ENCODE data around the gene SUGP1. TPM values are rescaled to one million over a fixed set of nuclear protein-coding genes. Genes with fewer than 3 reads are reported as not detected.

SUGP1 gene
- total and polyA plus RNA-seq, 2 of the 4 experiments (the other 2 are of a cell fraction) = 33.2 to 35.8 TPM

DNA sequence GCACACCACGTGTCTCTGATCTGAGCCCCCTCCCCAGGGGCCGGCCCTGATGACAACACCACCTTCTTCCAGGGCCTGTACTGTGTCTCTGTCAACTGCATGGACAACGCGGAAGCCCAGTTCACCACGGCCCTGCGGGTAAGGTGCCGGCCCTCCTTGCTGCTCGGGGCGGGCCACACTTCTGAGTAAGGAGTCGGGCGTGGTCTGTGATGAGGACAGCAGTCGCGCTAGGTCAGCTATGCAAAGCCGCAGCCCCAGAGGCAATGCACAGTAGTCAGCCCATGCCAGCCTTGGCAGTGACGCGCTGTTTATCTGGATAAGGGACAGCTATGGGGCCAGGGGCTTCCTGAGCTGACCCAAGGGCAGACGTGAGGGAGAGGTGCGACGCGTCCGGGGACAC is 24.9 kb upstream of the SUGP1 start:
- 94% methylated on average over 13 of the region's 21 CpGs; no CpG with 5 or more reads in 1 of the 2 experiments for WGBS, 2 experiments (ENCODE audit: extremely low coverage in 2 of 2, insufficient read length in 1 of 2)
- peaks cover 81% of the 10 kb centered on the region for H3K36me3 ChIP-seq (ENCODE audit: control insufficient read depth, insufficient read depth, low read length)
- no peak overlapping the region for H3K18ac ChIP-seq (ENCODE audit: low read depth, low read length)
- H3K4me1 ChIP-seq (ENCODE audit: control insufficient read depth, insufficient read depth, low read length) = no peaks in the 10 kb centered on the region
- TF ChIP-seq USF2 (IDR thresholded peaks at IDR 0.05; ENCODE audit: low read depth, low read length) (no peak), POLR2A (IDR thresholded peaks at IDR 0.05; ENCODE audit: low read depth, low read length) (no peak), FOS (IDR thresholded peaks at IDR 0.05; ENCODE audit: low read depth, low read length) (no peak), MXI1 (IDR thresholded peaks at IDR 0.05; ENCODE audit: borderline replicate concordance, low read depth, low read length) (no peak), BHLHE40 (IDR thresholded peaks at IDR 0.05; ENCODE audit: low read depth, low read length) (no peak), MAZ (IDR thresholded peaks at IDR 0.05; ENCODE audit: borderline replicate concordance, low read depth, low read length) (no peak), RFX5 (IDR thresholded peaks at IDR 0.05; ENCODE audit: low read depth, low read length) (no peak), CTCF (conservative IDR thresholded peaks at IDR 0.05; ENCODE audit: low read depth, low read length) (no peak), CHD1 (IDR thresholded peaks at IDR 0.05; ENCODE audit: low read depth, low read length) (no peak)
- TF ChIP-seq, protein P1, sequence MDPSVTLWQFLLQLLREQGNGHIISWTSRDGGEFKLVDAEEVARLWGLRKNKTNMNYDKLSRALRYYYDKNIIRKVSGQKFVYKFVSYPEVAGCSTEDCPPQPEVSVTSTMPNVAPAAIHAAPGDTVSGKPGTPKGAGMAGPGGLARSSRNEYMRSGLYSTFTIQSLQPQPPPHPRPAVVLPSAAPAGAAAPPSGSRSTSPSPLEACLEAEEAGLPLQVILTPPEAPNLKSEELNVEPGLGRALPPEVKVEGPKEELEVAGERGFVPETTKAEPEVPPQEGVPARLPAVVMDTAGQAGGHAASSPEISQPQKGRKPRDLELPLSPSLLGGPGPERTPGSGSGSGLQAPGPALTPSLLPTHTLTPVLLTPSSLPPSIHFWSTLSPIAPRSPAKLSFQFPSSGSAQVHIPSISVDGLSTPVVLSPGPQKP (IDR thresholded peaks at IDR 0.05; ENCODE audit: borderline replicate concordance, low read depth, low read length) = no peak
- intact Hi-C loops (cut with micrococcal nuclease) (no loop called here), in situ Hi-C loops (cut with MboI; ENCODE audit: low sequenced_read_pairs) (no loop called here), dilution Hi-C loops (cut with HindIII; ENCODE audit: low sequenced_read_pairs, unreplicated experiment) (no loop called here)
- H4K91ac ChIP-seq (ENCODE audit: insufficient read depth, low read depth, low read length) = no peak overlapping the region
- no peak overlapping the region for H2BK15ac ChIP-seq (ENCODE audit: low read depth, low read length)
- H3K23ac ChIP-seq (ENCODE audit: low read depth, low read length) = no peak overlapping the region
- no peaks in the 10 kb centered on the region for H3K27me3 ChIP-seq (ENCODE audit: control insufficient read depth, insufficient read depth, low read length)
- no peak overlapping the region for H2BK120ac ChIP-seq (ENCODE audit: low read depth, low read length)
- ChIA-PET POLR2A (ENCODE audit: unreplicated experiment) (no interaction called here), CTCF (no interaction called here)
- ATAC-seq (ENCODE audit: low read depth) = no peak
- H2AFZ ChIP-seq (replicated peaks; ENCODE audit: low read length, poor library complexity) = no peak overlapping the region
- H3K9me3 ChIP-seq (ENCODE audit: control insufficient read depth, insufficient read depth, low read length) = no peaks in the 10 kb centered on the region
- peaks cover 17% of the 10 kb centered on the region for H4K20me1 ChIP-seq (ENCODE audit: insufficient read depth, low read length)
- no peak overlapping the region for H2BK20ac ChIP-seq (ENCODE audit: low read depth, low read length)
- no peak overlapping the region for H3K9ac ChIP-seq (ENCODE audit: low read depth, low read length)
- BruUV-seq (replicated peaks) = no TSS peak
- no peak for DNase-seq
- H3K56ac ChIP-seq (ENCODE audit: extremely low read depth, insufficient read depth, low read length) = no peak overlapping the region
- no peak overlapping the region for H3K4ac ChIP-seq (ENCODE audit: low read depth, low read length)
- no peak overlapping the region for H4K5ac ChIP-seq (ENCODE audit: low read depth, low read length)
- no peak overlapping the region for H3K4me2 ChIP-seq (ENCODE audit: low read depth, low read length)
- H3K27ac ChIP-seq (ENCODE audit: insufficient read depth, low read length) = no peak overlapping the region
- H3K4me3 ChIP-seq (ENCODE audit: insufficient read depth, low read depth, low read length) = no peak overlapping the region
- peaks cover 0 to 14% of the 10 kb centered on the region in 2 experiments; a peak in 2 of 4 replicates for H3K79me1 ChIP-seq (ENCODE audit: low read depth in 1 of 2, low read length in 2 of 2)
- H2BK5ac ChIP-seq (ENCODE audit: low read depth, low read length, poor library complexity, severe bottlenecking) = no peak overlapping the region
- no peak overlapping the region for H2AK9ac ChIP-seq (replicated peaks; ENCODE audit: low read depth, low read length, poor library complexity)
- H2AK5ac ChIP-seq (ENCODE audit: low read depth, low read length) = no peak overlapping the region
- no peak overlapping the region for H4K8ac ChIP-seq (ENCODE audit: low read depth in 2 of 2, low read length in 2 of 2)
- no peak overlapping the region for H3K14ac ChIP-seq (replicated peaks; ENCODE audit: low read depth, low read length)
- no peaks in the 10 kb centered on the region for H3K9me1 ChIP-seq (ENCODE audit: insufficient read depth, low read length)

Data from IMR-90 (cell line).